GM20000 (cell line): ENCODE measurements around the gene COL27A1.

Source experiments
- DNase-seq: peaks from one replicate; pipeline ENCODE4 v3.0.0; 2012; ENCODE audit warnings: low spot score
- CTCF ChIP-seq: IDR thresholded peaks from 2 replicates; pipeline ENCODE4 v1.5.1; 2012; ENCODE audit warnings: mild to moderate bottlenecking, control low read depth; ENCODE audit errors: extremely low read depth, missing control alignments

The COL27A1 gene

GRCh38 chr9:114155263-114155994 is at the start of gene COL27A1:
Gene COL27A1, plus strand, starts transcription at chr9:114155537. Its CDS starts 414 bp downstream, at chr9:114155951.
- peak; percentile 95 for DNase-seq

GRCh38 chr9:114107286-114108001 is 47.9 kb upstream of the COL27A1 start:
- no peak for DNase-seq
- TF ChIP-seq CTCF: no peak

More at GRCh38 chr9:114155263-114155994, at the start of gene COL27A1:
- peak; percentile 81 for TF ChIP-seq CTCF

GRCh38 chr9:114108016-114108833 is 47.1 kb upstream of the COL27A1 start:
- DNase-seq: peak; percentile 78
- TF ChIP-seq CTCF: peak; percentile 98

GRCh38 chr9:114109124-114109523 is 46.2 kb upstream of the COL27A1 start:
- DNase-seq: no peak
- no peak for TF ChIP-seq CTCF

- DNase-seq: no peak
- no peak for TF ChIP-seq CTCF
Measured at GRCh38 chr9:114110180-114110579, 45.2 kb upstream of the COL27A1 start.

- TF ChIP-seq CTCF: no peak
Measured at GRCh38 chr9:114112325-114112724, 43.0 kb upstream of the COL27A1 start.

More at GRCh38 chr9:114112325-114112724, 43.0 kb upstream of the COL27A1 start:
- no peak for DNase-seq
